Peyer's patch (tissue), 4 donors: ENCODE results near the gene TECTB.

ENCODE experiments used
- POLR2A ChIP-seq, 2 donors: fragments of 450-650 bp; IDR thresholded peaks; one replicate each; pipeline ENCODE4 v1.5.1; 2017; ENCODE audit warnings: antibody characterized with exemption in 2 of 2, mild to moderate bottlenecking in 2 of 2, moderate library complexity in 2 of 2
- TF ChIP-seq, protein P1 (sequence below), 6 experiments: fragments of 450-650 bp in 4 of 6; fragments of 200-600 bp in 2 of 6; sonication (generic) in 1 of 6; IDR thresholded peaks; one replicate each; pipeline ENCODE4 v1.5.1; 2017 to 2019; ENCODE audit warnings: antibody characterized with exemption in 6 of 6, mild to moderate bottlenecking in 3 of 6, moderate library complexity in 1 of 6

DNA sequence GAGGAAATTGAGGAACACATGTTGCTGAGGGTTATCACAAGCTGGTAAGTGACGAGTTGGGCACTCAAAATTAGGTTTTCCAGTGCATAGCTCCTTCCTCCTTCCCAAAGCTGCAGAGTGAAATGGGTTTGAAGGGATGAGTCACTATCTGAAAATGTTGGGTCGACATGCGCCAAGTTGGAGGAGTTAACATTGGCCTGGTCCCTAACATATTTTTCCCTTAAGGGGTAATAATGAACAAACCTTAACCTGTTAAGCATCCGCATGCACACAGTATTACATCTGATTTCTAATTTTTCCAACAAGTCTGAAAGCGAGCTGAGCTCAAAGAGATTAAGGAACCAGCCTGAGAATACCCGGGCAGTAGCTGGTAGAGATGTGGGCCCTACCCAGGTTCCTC lies 20.7 kb upstream of the TECTB start:
- no peak for TF ChIP-seq POLR2A (IDR thresholded peaks at IDR 0.05)
- TF ChIP-seq, protein P1, sequence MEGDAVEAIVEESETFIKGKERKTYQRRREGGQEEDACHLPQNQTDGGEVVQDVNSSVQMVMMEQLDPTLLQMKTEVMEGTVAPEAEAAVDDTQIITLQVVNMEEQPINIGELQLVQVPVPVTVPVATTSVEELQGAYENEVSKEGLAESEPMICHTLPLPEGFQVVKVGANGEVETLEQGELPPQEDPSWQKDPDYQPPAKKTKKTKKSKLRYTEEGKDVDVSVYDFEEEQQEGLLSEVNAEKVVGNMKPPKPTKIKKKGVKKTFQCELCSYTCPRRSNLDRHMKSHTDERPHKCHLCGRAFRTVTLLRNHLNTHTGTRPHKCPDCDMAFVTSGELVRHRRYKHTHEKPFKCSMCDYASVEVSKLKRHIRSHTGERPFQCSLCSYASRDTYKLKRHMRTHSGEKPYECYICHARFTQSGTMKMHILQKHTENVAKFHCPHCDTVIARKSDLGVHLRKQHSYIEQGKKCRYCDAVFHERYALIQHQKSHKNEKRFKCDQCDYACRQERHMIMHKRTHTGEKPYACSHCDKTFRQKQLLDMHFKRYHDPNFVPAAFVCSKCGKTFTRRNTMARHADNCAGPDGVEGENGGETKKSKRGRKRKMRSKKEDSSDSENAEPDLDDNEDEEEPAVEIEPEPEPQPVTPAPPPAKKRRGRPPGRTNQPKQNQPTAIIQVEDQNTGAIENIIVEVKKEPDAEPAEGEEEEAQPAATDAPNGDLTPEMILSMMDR (IDR thresholded peaks at IDR 0.05): no peak
